Measurements from ENCODE around the gene CNDP1.

CNDP1 gene

DNA sequence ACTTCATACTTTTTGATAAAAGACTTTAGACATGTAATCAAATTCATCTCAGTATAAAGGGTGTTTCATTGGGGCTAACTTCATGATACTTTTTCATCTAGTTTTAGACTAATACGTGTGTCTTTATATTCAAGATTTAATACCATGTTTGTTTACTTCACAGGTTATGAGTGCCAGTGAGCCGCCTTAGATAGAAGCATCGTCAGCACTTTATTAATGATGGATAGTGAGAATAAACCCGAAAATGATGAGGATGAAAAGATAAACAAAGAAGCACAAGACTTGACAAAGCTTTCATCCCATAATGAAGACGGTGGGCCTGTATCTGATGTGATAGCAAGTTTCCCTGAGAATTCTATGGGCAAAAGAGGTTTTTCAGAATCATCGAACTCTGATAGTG lies 96.5 kb downstream of the CNDP1 start:
- DNase-seq, result no peak

GRCh38 chr18:74631212-74631611 lies 96.9 kb downstream of the CNDP1 start:
- DNase-seq, result no peak

DNA sequence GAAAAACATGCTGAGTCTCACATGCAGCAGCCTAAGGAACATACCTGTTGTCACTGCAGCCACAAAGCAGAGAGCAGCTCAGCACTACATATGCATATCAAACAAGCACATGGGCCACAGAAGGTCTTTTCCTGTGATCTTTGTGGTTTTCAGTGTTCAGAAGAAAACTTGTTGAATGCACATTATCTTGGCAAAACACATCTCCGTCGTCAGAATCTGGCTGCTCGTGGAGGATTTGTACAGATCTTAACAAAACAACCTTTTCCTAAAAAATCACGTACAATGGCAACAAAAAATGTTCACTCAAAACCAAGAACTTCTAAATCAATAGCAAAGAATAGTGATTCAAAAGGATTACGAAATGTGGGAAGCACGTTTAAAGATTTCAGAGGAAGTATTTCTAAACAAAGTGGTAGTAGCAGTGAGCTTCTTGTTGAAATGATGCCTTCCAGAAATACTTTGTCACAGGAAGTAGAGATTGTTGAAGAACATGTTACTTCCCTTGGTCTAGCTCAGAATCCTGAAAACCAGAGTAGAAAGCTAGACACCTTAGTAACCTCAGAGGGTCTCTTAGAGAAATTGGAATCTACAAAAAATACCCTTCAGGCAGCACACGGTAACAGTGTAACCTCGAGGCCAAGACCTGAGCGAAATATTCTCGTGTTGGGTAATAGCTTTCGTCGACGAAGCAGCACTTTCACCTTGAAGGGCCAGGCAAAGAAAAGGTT lies 97.5 kb downstream of the CNDP1 start:
- no peak for DNase-seq

DNA sequence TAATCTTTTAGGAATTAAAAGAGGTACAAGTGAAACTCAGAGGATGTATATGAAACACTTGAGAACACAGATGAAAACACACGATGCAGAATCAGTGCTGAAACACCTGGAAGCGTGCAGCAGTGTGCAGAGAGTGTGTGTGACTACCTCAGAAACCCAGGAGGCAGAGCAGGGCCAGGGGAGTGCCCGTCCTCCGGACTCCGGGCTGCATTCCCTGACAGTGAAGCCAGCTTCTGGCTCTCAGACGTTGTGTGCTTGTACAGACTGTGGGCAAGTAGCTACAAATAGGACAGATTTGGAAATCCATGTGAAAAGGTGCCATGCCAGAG lies 98.0 kb downstream of the CNDP1 start:
- no peak for DNase-seq

DNA sequence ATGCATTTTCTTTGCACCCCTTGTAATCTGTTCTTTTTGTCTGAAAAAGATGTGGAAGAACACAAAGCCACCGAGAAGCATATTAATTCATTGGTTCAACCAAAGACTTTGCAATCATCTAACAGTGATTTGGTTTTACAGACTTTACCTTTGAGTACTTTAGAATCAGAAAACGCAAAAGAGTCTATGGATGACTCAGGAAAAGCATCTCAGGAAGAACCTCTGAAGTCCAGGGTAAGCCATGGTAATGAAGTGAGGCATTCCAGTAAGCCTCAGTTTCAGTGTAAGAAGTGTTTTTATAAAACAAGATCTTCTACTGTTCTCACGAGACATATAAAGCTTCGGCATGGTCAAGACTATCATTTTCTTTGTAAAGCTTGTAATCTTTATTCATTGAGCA lies 98.6 kb downstream of the CNDP1 start:
- no peak for DNase-seq

GRCh38 chr18:74633652-74634352 lies 99.5 kb downstream of the CNDP1 start:
- DNase-seq, result no peak

DNA sequence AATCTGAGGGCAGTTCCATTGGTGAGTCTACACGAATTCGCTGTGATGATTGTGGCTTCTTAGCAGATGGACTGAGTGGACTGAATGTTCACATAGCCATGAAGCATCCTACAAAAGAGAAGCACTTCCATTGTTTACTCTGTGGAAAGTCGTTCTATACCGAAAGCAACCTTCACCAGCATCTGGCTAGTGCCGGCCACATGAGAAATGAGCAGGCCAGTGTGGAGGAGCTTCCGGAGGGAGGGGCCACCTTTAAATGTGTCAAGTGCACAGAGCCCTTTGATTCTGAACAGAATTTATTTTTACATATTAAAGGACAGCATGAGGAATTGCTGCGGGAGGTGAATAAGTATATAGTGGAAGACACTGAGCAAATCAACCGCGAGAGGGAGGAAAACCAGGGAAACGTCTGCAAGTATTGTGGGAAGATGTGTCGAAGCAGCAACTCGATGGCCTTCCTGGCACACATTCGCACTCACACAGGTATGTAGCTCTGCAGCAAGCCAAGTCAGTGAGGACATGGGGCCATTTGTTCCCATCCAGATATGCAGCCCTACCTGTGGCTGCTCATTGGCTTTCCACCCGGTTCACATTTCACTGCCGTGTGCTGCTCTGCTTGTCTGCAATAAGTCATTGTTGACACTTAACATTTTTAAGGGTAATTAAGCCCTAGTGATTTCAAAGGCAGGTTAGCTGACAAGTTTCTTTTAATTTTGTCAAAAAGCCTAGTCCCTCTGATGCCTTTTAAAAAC lies 101.1 kb downstream of the CNDP1 start:
- peak; percentile 21 for DNase-seq
